K562 (cell line): ENCODE data around the gene TYRO3. TPM values are rescaled to one million over a fixed set of nuclear protein-coding genes. Genes with fewer than 3 reads are reported as not detected.
A peak's percentile ranks its signal among the peaks of the same experiment; 100 is the strongest.

Experiments used
- ARHGAP35 ChIP-seq: fragments of 450-650 bp; IDR thresholded peaks from 2 replicates; pipeline ENCODE4 v1.6.1; 2018; ENCODE audit not compliant: partially characterized antibody
- ARID1B ChIP-seq: fragments of 450-650 bp; IDR thresholded peaks from 2 replicates; pipeline ENCODE4 v1.6.1; 2016; ENCODE audit warnings: antibody characterized with exemption, mild to moderate bottlenecking, inconsistent platforms
- CCAR2 ChIP-seq: fragments of 200-400 bp; formaldehyde crosslinking; IDR thresholded peaks from 2 replicates; pipeline ENCODE4 v1.6.1; 2017; ENCODE audit warnings: mild to moderate bottlenecking, low read depth, low read length
- EZH2 ChIP-seq: IDR thresholded peaks from 2 replicates; pipeline ENCODE4 v1.6.1; 2012; ENCODE audit warnings: low read depth, mild to moderate bottlenecking, inconsistent platforms, low read length, borderline replicate concordance
- HMG20A ChIP-seq: fragments of 450-650 bp; formaldehyde crosslinking; conservative IDR thresholded peaks from 2 replicates; pipeline ENCODE4 v1.4.0; 2020; ENCODE audit warnings: mild to moderate bottlenecking, mixed read lengths
- NFIX ChIP-seq: fragments of 250-450 bp; sonication (Bioruptor Pico); IDR thresholded peaks from 2 replicates; pipeline ENCODE4 v1.4.0; 2020; ENCODE audit warnings: low read depth, mild to moderate bottlenecking, moderate library complexity
- NR2C2 ChIP-seq, 2 experiments: fragments of 200-800 bp in 1 of 2; sonication (Bioruptor generic) in 1 of 2; sonication (generic) in 1 of 2; formaldehyde crosslinking in 1 of 2; IDR thresholded peaks; 2 replicates each; pipeline versions ENCODE4 v1.6.1 to v1.8.0; 2016 to 2022; ENCODE audit warnings: mild to moderate bottlenecking in 1 of 2, missing compliant biosample characterization in 1 of 2, missing genetic modification characterization in 1 of 2, missing genetic modification reagents in 1 of 2
- PML ChIP-seq: IDR thresholded peaks from 2 replicates; pipeline ENCODE4 v1.6.1; 2012; ENCODE audit warnings: low read length, inconsistent platforms
- PTTG1 ChIP-seq: fragments of 450-650 bp; IDR thresholded peaks from 2 replicates; pipeline ENCODE4 v1.6.1; 2016; ENCODE audit warnings: low read depth, mild to moderate bottlenecking, missing genetic modification characterization, missing compliant biosample characterization
- RBM25 ChIP-seq: fragments of 200-400 bp; formaldehyde crosslinking; IDR thresholded peaks from 2 replicates; pipeline ENCODE4 v1.6.1; 2018; ENCODE audit warnings: low read length, low read depth, moderate library complexity; ENCODE audit not compliant: severe bottlenecking
- SMAD3 ChIP-seq: fragments of 450-650 bp; formaldehyde crosslinking; conservative IDR thresholded peaks from 2 replicates; pipeline ENCODE4 v1.4.0; 2020; ENCODE audit warnings: mild to moderate bottlenecking
- STAT5A ChIP-seq: IDR thresholded peaks from 2 replicates; pipeline ENCODE4 v1.6.1; 2012; ENCODE audit warnings: low read length, inconsistent platforms, borderline replicate concordance
- TGIF2 ChIP-seq: sonication (generic); formaldehyde crosslinking; IDR thresholded peaks from 2 replicates; pipeline ENCODE4 v1.8.1; 2022; ENCODE audit warnings: mild to moderate bottlenecking, missing genetic modification reagents, moderate library complexity
- ZNF184 ChIP-seq: sonication (generic); formaldehyde crosslinking; IDR thresholded peaks from 2 replicates; pipeline ENCODE4 v1.5.0; 2020; ENCODE audit warnings: missing genetic modification reagents
- ZNF274 ChIP-seq: IDR thresholded peaks from 2 replicates; pipeline ENCODE4 v1.6.1; 2011; ENCODE audit warnings: low read depth, mild to moderate bottlenecking, low read length, moderate library complexity, borderline replicate concordance
- ZNF583 ChIP-seq: fragments of 250-450 bp; sonication (Bioruptor Pico); IDR thresholded peaks from 2 replicates; pipeline ENCODE4 v1.4.0; 2020
- polyA plus RNA-seq, 8 experiments: library from polyadenylated mRNA; depleted of rRNA in 4 of 8; stranded (reverse) in 5 of 8; unstranded in 3 of 8; fragments of >200 nt; fragmentation: Nextera tagmentation in 2 of 8; fragmentation: Illumina TruSeq in 1 of 8; extraction: Ambion mirVana in 2 of 8; extraction: Trizol in 1 of 8; gene quantifications; 2 replicates each; pipeline versions ENCODE4 v1.2.1 to v1.2.3, GENCODE V29; 2011 to 2014; ENCODE audit warnings: inconsistent platforms in 1 of 8, missing spikeins in 1 of 8
- total RNA-seq, 7 experiments: library from RNA; depleted of rRNA in 6 of 7; stranded (reverse); fragments of >200 nt in 6 of 7; fragmentation: Illumina TruSeq in 2 of 7; extraction: Trizol in 2 of 7; gene quantifications; 2 replicates each; pipeline versions ENCODE4 v1.2.1 to v1.2.3, GENCODE V29; 2011 to 2021; ENCODE audit warnings: low replicate concordance in 1 of 7
- TF ChIP-seq, protein P1 (sequence below): IDR thresholded peaks from 2 replicates; pipeline ENCODE4 v1.6.1; 2014; ENCODE audit warnings: antibody characterized with exemption
- TF ChIP-seq, protein P2 (sequence below): IDR thresholded peaks from 3 replicates; pipeline ENCODE4 v1.6.1; 2011; ENCODE audit warnings: borderline replicate concordance, mild to moderate bottlenecking; ENCODE audit not compliant: insufficient read length, insufficient read depth
- TF ChIP-seq, protein P3 (sequence below): fragments of 450-650 bp; formaldehyde crosslinking; IDR thresholded peaks from 2 replicates; pipeline ENCODE4 v1.4.0; 2022; ENCODE audit warnings: missing genetic modification characterization

The TYRO3 gene
- total and polyA plus RNA-seq, 9 of the 15 experiments (the other 6 are each of a cell fraction or from before 2014, with no cell fraction given) = 2.6 to 39.6 (median 18.6) TPM

DNA sequence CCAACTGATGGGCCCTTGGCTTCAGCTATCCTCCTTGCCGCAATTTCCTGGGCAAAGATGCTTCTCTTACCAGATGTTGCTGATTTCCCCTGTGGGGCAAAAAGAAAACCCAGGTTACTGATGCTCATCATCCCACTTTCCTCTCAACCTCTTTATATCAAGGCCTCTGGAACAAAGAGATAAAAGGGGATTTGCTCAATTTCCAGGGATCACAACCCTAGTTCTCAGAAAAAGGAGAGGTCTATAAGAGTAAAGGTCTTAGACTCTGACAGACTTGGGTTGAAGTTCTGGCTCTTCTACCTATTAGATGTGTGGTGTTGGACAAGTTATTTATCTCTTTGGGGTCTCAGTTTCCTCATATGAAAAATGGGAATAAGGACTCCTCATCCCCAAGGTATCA lies 23.5 kb upstream of the TYRO3 start (continued):
- TF ChIP-seq, protein P1, sequence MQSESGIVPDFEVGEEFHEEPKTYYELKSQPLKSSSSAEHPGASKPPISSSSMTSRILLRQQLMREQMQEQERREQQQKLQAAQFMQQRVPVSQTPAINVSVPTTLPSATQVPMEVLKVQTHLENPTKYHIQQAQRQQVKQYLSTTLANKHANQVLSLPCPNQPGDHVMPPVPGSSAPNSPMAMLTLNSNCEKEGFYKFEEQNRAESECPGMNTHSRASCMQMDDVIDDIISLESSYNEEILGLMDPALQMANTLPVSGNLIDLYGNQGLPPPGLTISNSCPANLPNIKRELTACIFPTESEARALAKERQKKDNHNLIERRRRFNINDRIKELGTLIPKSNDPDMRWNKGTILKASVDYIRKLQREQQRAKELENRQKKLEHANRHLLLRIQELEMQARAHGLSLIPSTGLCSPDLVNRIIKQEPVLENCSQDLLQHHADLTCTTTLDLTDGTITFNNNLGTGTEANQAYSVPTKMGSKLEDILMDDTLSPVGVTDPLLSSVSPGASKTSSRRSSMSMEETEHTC = no peak
- TF ChIP-seq PTTG1 (no peak), SMAD3 (no peak), ARID1B (peak; percentile 55; the same call in 1 of the 2 replicates), NR2C2 (CRISPR knock-in tag; IDR thresholded peaks at IDR 0.05) (no peak), NR2C2 (tag; IDR thresholded peaks at IDR 0.05) (no peak), ZNF583 (CRISPR knock-in tag) (no peak), ZNF274 (no peak), TGIF2 (CRISPR knock-in tag) (no peak), RBM25 (peak; percentile 21), STAT5A (peak; percentile 31; the same call in 1 of the 2 replicates), CCAR2 (no peak), ZNF184 (CRISPR knock-in tag) (no peak), EZH2 (no peak), NFIX (CRISPR knock-in tag) (no peak), HMG20A (CRISPR knock-in tag) (no peak), PML (no peak), ARHGAP35 (no peak)
- TF ChIP-seq, protein P2, sequence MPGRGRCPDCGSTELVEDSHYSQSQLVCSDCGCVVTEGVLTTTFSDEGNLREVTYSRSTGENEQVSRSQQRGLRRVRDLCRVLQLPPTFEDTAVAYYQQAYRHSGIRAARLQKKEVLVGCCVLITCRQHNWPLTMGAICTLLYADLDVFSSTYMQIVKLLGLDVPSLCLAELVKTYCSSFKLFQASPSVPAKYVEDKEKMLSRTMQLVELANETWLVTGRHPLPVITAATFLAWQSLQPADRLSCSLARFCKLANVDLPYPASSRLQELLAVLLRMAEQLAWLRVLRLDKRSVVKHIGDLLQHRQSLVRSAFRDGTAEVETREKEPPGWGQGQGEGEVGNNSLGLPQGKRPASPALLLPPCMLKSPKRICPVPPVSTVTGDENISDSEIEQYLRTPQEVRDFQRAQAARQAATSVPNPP = no peak
- TF ChIP-seq, protein P3, sequence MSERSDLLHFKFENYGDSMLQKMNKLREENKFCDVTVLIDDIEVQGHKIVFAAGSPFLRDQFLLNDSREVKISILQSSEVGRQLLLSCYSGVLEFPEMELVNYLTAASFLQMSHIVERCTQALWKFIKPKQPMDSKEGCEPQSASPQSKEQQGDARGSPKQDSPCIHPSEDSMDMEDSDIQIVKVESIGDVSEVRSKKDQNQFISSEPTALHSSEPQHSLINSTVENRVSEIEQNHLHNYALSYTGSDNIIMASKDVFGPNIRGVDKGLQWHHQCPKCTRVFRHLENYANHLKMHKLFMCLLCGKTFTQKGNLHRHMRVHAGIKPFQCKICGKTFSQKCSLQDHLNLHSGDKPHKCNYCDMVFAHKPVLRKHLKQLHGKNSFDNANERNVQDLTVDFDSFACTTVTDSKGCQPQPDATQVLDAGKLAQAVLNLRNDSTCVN (CRISPR knock-in tag) = no peak
